Motor neuron (in vitro differentiated cells): Measurements from ENCODE around the gene PLPP1. TPM values are rescaled to one million over a fixed set of nuclear protein-coding genes. Genes with fewer than 3 reads are reported as not detected.

Experiments
- ATAC-seq, 8 experiments: fragments of 200-7000 bp; cut with Tn5 transposase; replicated peaks in 6 of 8; 2 replicates each; pipeline ENCODE4 v1.8.0; 2021; ENCODE audit warnings: mild to moderate bottlenecking in 8 of 8, moderate library complexity in 8 of 8
- H3K27ac ChIP-seq, 2 donors: fragments of 250-450 bp; sonication (Bioruptor Pico); 2 replicates each; pipeline ENCODE4 v1.9.0; 2021; ENCODE audit warnings: antibody characterized with exemption in 2 of 2, mild to moderate bottlenecking in 2 of 2, moderate library complexity in 1 of 2
- H3K4me1 ChIP-seq, 2 donors: fragments of 250-450 bp; sonication (Bioruptor Pico); replicated peaks in 1 of 2; 2 replicates each; pipeline ENCODE4 v1.6.1; 2021; ENCODE audit warnings: antibody characterized with exemption in 2 of 2, mild to moderate bottlenecking in 2 of 2, moderate library complexity in 1 of 2
- H3K4me3 ChIP-seq, 5 donors: fragments of 250-450 bp; sonication (Bioruptor Pico); 2 replicates each; pipeline ENCODE4 v1.9.0; 2021; ENCODE audit warnings: antibody characterized with exemption in 5 of 5, mild to moderate bottlenecking in 5 of 5, moderate library complexity in 4 of 5
- WGBS, 10 experiments: fragments of 450-650 bp; shearing (Covaris generic); methylation state at CpG; one replicate each; pipeline ENCODE4 v1.0.0; 2022; 5-methylcytosine and 5-hydroxymethylcytosine counted together
- in situ Hi-C, 9 experiments: fragments of 400-800 bp; cut with MboI; loops; one replicate each; pipeline ENCODE4 v1.15.0; 2021; ENCODE audit warnings: low sequenced_read_pairs in 9 of 9, low pct_unique_long_range_greater_than_20kb in 2 of 9; ENCODE audit not compliant: unreplicated experiment in 9 of 9
- total RNA-seq, 8 experiments: library from RNA; unstranded; fragments of 300-600 nt; gene quantifications; 2 replicates each; pipeline versions ENCODE4 v1.2.3 to v1.2.4, GENCODE V29; 2022

The PLPP1 gene
- total RNA-seq, 8 experiments from 2014 or later, result 9.3 to 57.8 (median 14.7) TPM

GRCh38 chr5:55427157-55427556, 107.6 kb downstream of the PLPP1 start:
- Histone ChIP-seq H3K4me1 (no peaks in the 10 kb centered on the region), H3K4me3 (no peak overlapping the region), H3K27ac (no peak overlapping the region)
- in situ Hi-C loops, result no loop called here
- ATAC-seq, result no peak
- WGBS, 10 experiments, result 29 to 100% (median 83%) methylated on average over 1 of the region's 1 CpG; no CpG with 5 or more reads in 1 of the 10 experiments

- H3K4me1 ChIP-seq, result no peaks in the 10 kb centered on the region
- no peak for ATAC-seq
- in situ Hi-C loops, result no loop called here
- no peak overlapping the region for H3K27ac ChIP-seq
- H3K4me3 ChIP-seq, result no peak overlapping the region
- WGBS, 10 experiments, result 80 to 100% (median 94%) methylated on average over 1 to 4 of the region's 4 CpGs; no CpG with 5 or more reads in 5 of the 10 experiments
Measured at GRCh38 chr5:55426455-55426854, 108.3 kb downstream of the PLPP1 start.

GRCh38 chr5:55421074-55421529, 113.7 kb downstream of the PLPP1 start:
- Histone ChIP-seq H3K27ac (no peak overlapping the region), H3K4me3 (no peak overlapping the region), H3K4me1 (no peaks in the 10 kb centered on the region)
- WGBS, 10 experiments, result 61 to 100% (median 87%) methylated on average over 1 to 4 of the region's 4 CpGs
- in situ Hi-C loops, result loop anchor here in 1 of 9 experiments (25.0 kb wide), 1 partner anchor 266 kb away; no protein-coding TSS in a partner anchor
- ATAC-seq, result no peak

- peak in 4 of 8 experiments; percentile 45 to 89 (median 80) for ATAC-seq
Measured at GRCh38 chr5:55418994-55419968, 115.5 kb downstream of the PLPP1 start.

GRCh38 chr5:55416306-55416705, 118.5 kb downstream of the PLPP1 start:
- Histone ChIP-seq H3K4me3 (no peak overlapping the region), H3K27ac (no peak overlapping the region), H3K4me1 (no peaks in the 10 kb centered on the region)
- in situ Hi-C loops, result loop anchor here in 1 of 9 experiments (25.0 kb wide), 1 partner anchor 271 kb away; no protein-coding TSS in a partner anchor
- peak in 3 of 8 experiments; percentile 21 to 59 (median 27) for ATAC-seq

More at GRCh38 chr5:55418994-55419968, 115.5 kb downstream of the PLPP1 start:
- Histone ChIP-seq H3K4me1 (no peaks in the 10 kb centered on the region), H3K27ac (no peak overlapping the region), H3K4me3 (no peak overlapping the region)
- in situ Hi-C loops, result loop anchor here in 1 of 9 experiments (25.0 kb wide), 1 partner anchor 268 kb away; no protein-coding TSS in a partner anchor

GRCh38 chr5:55415071-55415470, 119.7 kb downstream of the PLPP1 start:
- no peak for ATAC-seq
- Histone ChIP-seq H3K4me1 (no peaks in the 10 kb centered on the region), H3K4me3 (no peak overlapping the region), H3K27ac (no peak overlapping the region)
- in situ Hi-C loops, result loop anchor here in 1 of 9 experiments (25.0 kb wide), 1 partner anchor 272 kb away; no protein-coding TSS in a partner anchor

GRCh38 chr5:55413644-55414043, 121.1 kb downstream of the PLPP1 start:
- WGBS, 10 experiments, result 40 to 100% (median 89%) methylated on average over 1 to 2 of the region's 2 CpGs
- in situ Hi-C loops, result loop anchor here in 1 of 9 experiments (25.0 kb wide), 1 partner anchor 274 kb away; no protein-coding TSS in a partner anchor
- H3K4me1 ChIP-seq, result no peaks in the 10 kb centered on the region
- no peak for ATAC-seq
- no peak overlapping the region for H3K27ac ChIP-seq
- no peak overlapping the region for H3K4me3 ChIP-seq

- Histone ChIP-seq H3K27ac (no peak overlapping the region), H3K4me1 (no peaks in the 10 kb centered on the region), H3K4me3 (no peak overlapping the region)
- in situ Hi-C loops, result loop anchor here in 1 of 9 experiments (25.0 kb wide), 1 partner anchor 275 kb away; no protein-coding TSS in a partner anchor
- WGBS, 10 experiments, result 100% methylated on average over 1 of the region's 1 CpG; no CpG with 5 or more reads in 4 of the 10 experiments
- ATAC-seq, result no peak
Measured at GRCh38 chr5:55411876-55412275, 122.9 kb downstream of the PLPP1 start.

- Histone ChIP-seq H3K4me1 (no peaks in the 10 kb centered on the region), H3K27ac (no peak overlapping the region), H3K4me3 (no peak overlapping the region)
- ATAC-seq, result no peak
- WGBS, 10 experiments, result 35 to 100% (median 88%) methylated on average over 2 to 3 of the region's 3 CpGs
- in situ Hi-C loops, result loop anchor here in 1 of 9 experiments (25.0 kb wide), 1 partner anchor 276 kb away; no protein-coding TSS in a partner anchor
Measured at GRCh38 chr5:55410845-55411244, 123.9 kb downstream of the PLPP1 start.

- ATAC-seq, result no peak
- 80 to 100% (median 100%) methylated on average over 1 of the region's 1 CpG; no CpG with 5 or more reads in 3 of the 10 experiments for WGBS, 10 experiments
- no peak overlapping the region for H3K27ac ChIP-seq
- in situ Hi-C loops, result loop anchor here in 1 of 9 experiments (25.0 kb wide), 1 partner anchor 278 kb away; no protein-coding TSS in a partner anchor
- no peaks in the 10 kb centered on the region for H3K4me1 ChIP-seq
- no peak overlapping the region for H3K4me3 ChIP-seq
Measured at GRCh38 chr5:55409775-55410174, 125.0 kb downstream of the PLPP1 start.

GRCh38 chr5:55407984-55408383, 126.8 kb downstream of the PLPP1 start:
- in situ Hi-C loops, result loop anchor here in 1 of 9 experiments (25.0 kb wide), 1 partner anchor 279 kb away; no protein-coding TSS in a partner anchor

GRCh38 chr5:55407059-55407684, 127.6 kb downstream of the PLPP1 start:
- H3K27ac ChIP-seq, result no peak overlapping the region
- in situ Hi-C loops, result loop anchor here in 1 of 9 experiments (25.0 kb wide), 1 partner anchor 280 kb away; no protein-coding TSS in a partner anchor
- ATAC-seq, result peak in 3 of 8 experiments; percentile 73 to 77 (median 75)
- 0 to 100% (median 92%) methylated on average over 1 of the region's 1 CpG; no CpG with 5 or more reads in 3 of the 10 experiments for WGBS, 10 experiments
- H3K4me3 ChIP-seq, result no peak overlapping the region
- no peaks in the 10 kb centered on the region for H3K4me1 ChIP-seq

More at GRCh38 chr5:55407984-55408383, 126.8 kb downstream of the PLPP1 start:
- ATAC-seq, result no peak
- Histone ChIP-seq H3K4me3 (no peak overlapping the region), H3K27ac (no peak overlapping the region), H3K4me1 (no peaks in the 10 kb centered on the region)
- 21 to 100% (median 90%) methylated on average over 2 to 3 of the region's 3 CpGs; no CpG with 5 or more reads in 1 of the 10 experiments for WGBS, 10 experiments
